Motor neuron (in vitro differentiated cells): ENCODE measurements around the gene CAMTA1. TPM values are rescaled to one million over a fixed set of nuclear protein-coding genes. Genes with fewer than 3 reads are reported as not detected.

Experiments used
- ATAC-seq, 8 experiments: fragments of 200-7000 bp; cut with Tn5 transposase; replicated peaks in 6 of 8; 2 replicates each; pipeline ENCODE4 v1.8.0; 2021; ENCODE audit warnings: mild to moderate bottlenecking in 8 of 8, moderate library complexity in 8 of 8
- H3K27ac ChIP-seq, 2 donors: fragments of 250-450 bp; sonication (Bioruptor Pico); 2 replicates each; pipeline ENCODE4 v1.9.0; 2021; ENCODE audit warnings: antibody characterized with exemption in 2 of 2, mild to moderate bottlenecking in 2 of 2, moderate library complexity in 1 of 2
- H3K4me1 ChIP-seq, 2 donors: fragments of 250-450 bp; sonication (Bioruptor Pico); replicated peaks in 1 of 2; 2 replicates each; pipeline ENCODE4 v1.6.1; 2021; ENCODE audit warnings: antibody characterized with exemption in 2 of 2, mild to moderate bottlenecking in 2 of 2, moderate library complexity in 1 of 2
- H3K4me3 ChIP-seq, 5 donors: fragments of 250-450 bp; sonication (Bioruptor Pico); 2 replicates each; pipeline ENCODE4 v1.9.0; 2021; ENCODE audit warnings: antibody characterized with exemption in 5 of 5, mild to moderate bottlenecking in 5 of 5, moderate library complexity in 4 of 5
- WGBS, 10 experiments: fragments of 450-650 bp; shearing (Covaris generic); methylation state at CpG; one replicate each; pipeline ENCODE4 v1.0.0; 2022; 5-methylcytosine and 5-hydroxymethylcytosine counted together
- in situ Hi-C, 9 experiments: fragments of 400-800 bp; cut with MboI; loops; one replicate each; pipeline ENCODE4 v1.15.0; 2021; ENCODE audit warnings: low sequenced_read_pairs in 9 of 9, low pct_unique_long_range_greater_than_20kb in 2 of 9; ENCODE audit not compliant: unreplicated experiment in 9 of 9
- total RNA-seq, 8 experiments: library from RNA; unstranded; fragments of 300-600 nt; gene quantifications; 2 replicates each; pipeline versions ENCODE4 v1.2.3 to v1.2.4, GENCODE V29; 2022

The CAMTA1 gene
- total RNA-seq, 8 experiments from 2014 or later: 38.5 to 145 (median 77.6) TPM

DNA sequence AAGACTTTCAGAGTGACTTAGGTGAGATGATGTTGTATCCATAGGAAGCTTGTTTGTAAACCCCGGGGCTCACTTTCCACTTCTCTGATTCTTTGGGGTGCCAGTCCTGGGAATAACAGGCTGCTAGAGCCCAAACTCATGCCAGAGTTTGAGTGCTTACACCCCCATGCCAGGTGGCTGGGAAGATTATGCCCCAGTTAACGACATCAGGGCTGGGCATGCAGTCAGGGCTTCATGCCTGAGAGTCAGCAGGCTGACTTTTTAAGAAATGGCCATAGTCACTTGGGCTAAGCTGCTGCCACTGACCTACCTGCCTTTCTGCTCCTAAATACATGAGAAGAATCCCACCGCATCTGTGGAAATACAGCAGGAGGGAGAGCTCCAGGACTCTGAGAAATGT, 560.3 kb downstream of the CAMTA1 start:
- in situ Hi-C loops: no loop called here
- WGBS, 10 experiments: 17 to 100% (median 73%) methylated on average over 1 to 3 of the region's 3 CpGs; no CpG with 5 or more reads in 2 of the 10 experiments
- Histone ChIP-seq H3K4me3 (no peak overlapping the region), H3K4me1 (no peaks in the 10 kb centered on the region), H3K27ac (no peak overlapping the region)
- ATAC-seq: no peak

DNA sequence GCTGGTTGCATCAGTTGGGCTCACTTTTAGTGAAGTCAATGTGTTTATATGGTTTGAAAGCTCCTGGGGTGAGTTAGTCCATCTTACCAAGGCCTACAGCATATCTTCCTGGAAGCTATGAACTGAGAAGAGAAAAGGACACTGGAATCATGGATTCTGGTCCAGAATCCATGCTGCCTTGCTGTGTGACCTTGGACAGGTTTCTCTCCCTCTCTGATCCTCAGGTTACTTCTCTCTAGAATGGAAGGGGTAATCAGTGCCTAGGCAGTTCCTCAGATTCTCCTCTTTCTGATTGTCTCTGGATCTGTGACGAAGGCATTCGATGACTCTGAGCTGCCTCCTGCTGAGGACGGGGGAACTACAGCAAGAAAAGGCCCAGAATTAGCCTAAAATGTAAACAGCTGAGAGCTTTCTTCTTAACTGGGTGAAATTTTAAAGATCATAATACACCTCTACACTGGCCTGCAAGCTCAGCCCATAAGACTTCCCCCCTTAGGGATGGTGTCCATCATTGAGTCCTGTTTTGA, 560.9 kb downstream of the CAMTA1 start:
- Histone ChIP-seq H3K4me3 (no peak overlapping the region), H3K4me1 (no peaks in the 10 kb centered on the region), H3K27ac (no peak overlapping the region)
- no peak for ATAC-seq
- WGBS, 10 experiments: 78 to 100% (median 92%) methylated on average over 1 to 3 of the region's 3 CpGs; no CpG with 5 or more reads in 3 of the 10 experiments
- in situ Hi-C loops: no loop called here

DNA sequence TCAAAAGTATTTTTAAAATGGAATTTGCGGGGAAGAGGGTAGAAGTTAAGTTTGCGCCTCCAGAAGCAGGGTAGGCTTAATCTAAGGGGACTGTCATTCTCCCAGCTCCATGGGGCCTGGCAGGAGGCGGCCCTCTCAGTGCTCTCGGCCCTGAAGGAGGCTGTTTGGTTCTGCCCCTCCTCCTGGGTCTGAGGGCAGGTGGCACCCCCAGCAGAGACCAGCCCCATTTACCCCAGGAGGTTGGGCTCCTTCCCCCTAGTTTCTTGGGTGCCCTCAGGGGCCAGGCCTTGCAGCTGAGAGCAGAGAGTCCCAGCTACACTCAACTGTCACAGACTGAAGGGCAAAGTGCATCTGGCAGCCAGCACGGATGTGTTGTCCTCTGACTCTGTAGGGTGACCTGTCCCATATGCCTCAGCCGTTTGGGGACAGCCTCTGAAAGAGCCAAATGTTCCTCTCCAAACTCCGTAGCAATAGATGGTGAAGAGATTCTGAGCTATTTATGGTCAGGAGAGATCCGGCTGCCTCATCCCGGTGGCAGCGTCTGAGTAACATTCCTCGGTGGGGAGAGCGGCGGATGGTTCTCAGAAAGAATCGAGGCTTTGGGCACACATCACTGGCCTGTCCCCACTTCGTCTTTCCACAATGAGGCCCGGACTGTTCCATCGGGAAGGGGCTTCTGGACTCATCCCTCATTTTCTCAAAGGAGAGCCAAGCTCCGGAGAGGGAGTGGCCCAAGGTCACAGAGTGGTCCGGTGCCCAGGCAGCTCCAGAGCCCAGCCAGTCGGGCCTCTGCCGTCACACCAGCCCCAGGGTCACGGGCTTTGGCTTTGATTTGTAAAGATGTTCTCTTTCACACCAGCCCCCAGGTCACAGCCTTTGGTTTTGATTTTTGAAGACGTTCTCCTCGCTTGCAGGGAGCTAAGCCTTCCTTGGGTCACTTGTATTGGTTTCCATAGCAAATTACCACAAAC, 561.6 kb downstream of the CAMTA1 start:
- in situ Hi-C loops: no loop called here
- no peak overlapping the region for H3K27ac ChIP-seq
- ATAC-seq: no peak
- WGBS, 10 experiments: 69 to 92% (median 80%) methylated on average over 2 to 16 of the region's 24 CpGs; no CpG with 5 or more reads in 3 of the 10 experiments
- H3K4me1 ChIP-seq: peaks cover 0 to 5% of the 10 kb centered on the region in 2 donors
- H3K4me3 ChIP-seq: no peak overlapping the region

DNA sequence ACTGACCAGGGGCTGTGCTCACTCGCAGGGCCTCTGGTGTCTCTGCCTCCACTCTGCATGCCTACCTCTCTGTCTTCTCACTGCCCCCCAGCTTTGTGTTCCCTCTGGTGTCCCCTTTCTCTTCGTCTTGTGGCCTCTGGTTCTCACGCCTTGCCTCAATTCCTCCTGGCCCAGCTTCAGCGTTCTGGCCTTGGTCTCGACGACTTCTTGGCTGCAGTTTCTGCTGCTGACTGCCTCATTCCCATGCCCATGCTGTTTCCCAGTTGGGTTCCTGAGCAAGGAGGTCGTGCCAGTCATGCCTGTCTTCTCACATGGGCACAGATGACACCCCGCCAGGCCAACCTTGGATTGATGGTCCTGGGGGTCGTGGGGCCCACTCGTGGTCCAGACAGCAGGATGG, 562.8 kb downstream of the CAMTA1 start:
- no peak overlapping the region for H3K27ac ChIP-seq
- peaks cover 0 to 11% of the 10 kb centered on the region in 2 donors for H3K4me1 ChIP-seq
- no peak overlapping the region for H3K4me3 ChIP-seq
- WGBS, 10 experiments: 13 to 83% (median 81%) methylated on average over 1 to 10 of the region's 10 CpGs; no CpG with 5 or more reads in 3 of the 10 experiments
- ATAC-seq: no peak
- in situ Hi-C loops: no loop called here

DNA sequence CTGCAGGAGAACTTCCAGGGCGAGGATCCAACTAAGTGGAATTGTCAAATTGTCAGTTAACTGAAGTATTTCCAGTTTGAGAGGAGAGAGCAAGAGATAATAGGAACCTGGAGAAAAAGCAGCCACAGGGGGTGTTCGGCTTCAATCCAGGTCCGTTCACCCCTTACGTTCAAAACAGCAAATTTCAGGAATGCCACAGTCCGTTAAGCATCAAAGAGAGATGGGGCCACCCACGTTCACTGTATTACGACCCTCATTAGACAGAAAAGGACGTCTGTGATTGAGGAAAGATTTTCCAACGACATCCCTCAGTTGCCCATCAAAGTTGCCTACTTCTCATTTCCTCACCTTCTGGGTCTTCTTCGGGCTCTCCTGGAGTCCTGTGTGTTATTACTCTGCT, 563.3 kb downstream of the CAMTA1 start:
- in situ Hi-C loops: no loop called here
- ATAC-seq: no peak
- 32 to 84% (median 73%) methylated on average over 3 to 10 of the region's 10 CpGs; no CpG with 5 or more reads in 2 of the 10 experiments for WGBS, 10 experiments
- Histone ChIP-seq H3K27ac (no peak overlapping the region), H3K4me1 (peaks cover 0 to 11% of the 10 kb centered on the region in 2 donors), H3K4me3 (no peak overlapping the region)

DNA sequence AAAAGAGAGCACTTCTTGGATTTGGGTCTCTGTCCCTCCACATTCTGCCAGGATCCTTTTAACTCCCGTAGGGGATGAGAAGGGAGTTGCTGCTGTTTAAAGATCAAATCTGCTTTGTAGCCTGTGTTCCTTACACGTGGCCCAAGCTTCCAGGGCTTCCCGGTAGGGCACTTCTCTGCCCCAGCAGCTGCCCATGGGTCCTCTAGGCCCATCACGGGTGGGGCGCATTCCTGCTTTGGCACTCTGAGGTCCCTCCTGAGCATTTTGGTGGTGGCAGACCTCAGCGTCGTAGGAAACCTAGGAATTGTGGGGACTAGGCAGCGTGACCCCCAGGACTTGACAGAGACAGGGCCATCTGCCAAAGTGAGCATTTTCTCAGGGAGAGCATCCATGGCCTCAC, 565.5 kb downstream of the CAMTA1 start:
- H3K27ac ChIP-seq: no peak overlapping the region
- ATAC-seq: no peak

DNA sequence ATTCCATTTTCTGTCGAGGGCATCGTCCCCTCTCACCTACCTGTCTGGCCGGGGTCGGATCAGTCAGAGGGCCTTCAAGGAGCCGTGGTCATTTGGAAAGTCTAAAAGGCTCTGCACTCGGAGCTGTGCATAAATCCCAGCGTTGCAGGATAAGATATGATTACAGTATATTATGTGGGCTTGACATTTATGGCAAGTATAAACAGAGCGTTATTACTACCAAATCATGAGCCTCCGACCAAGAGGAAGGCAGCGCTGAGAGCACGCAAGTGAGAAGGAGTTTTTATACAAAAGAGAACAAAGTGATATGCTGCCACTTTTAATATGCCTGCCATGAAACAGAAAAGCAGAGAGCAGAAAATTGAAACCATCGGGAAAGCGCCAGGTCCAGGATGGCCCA, 566.4 kb downstream of the CAMTA1 start:
- in situ Hi-C loops: no loop called here
- 50 to 95% (median 74%) methylated on average over 3 to 13 of the region's 13 CpGs; no CpG with 5 or more reads in 1 of the 10 experiments for WGBS, 10 experiments
- peak in 2 of 8 experiments; percentile 28 to 67 for ATAC-seq

More for the DNA sequence above, 565.5 kb downstream of the CAMTA1 start:
- in situ Hi-C loops: no loop called here
- no peak overlapping the region for H3K4me3 ChIP-seq
- 60 to 89% (median 81%) methylated on average over 1 to 6 of the region's 8 CpGs; no CpG with 5 or more reads in 3 of the 10 experiments for WGBS, 10 experiments
- H3K4me1 ChIP-seq: peaks cover 0 to 11% of the 10 kb centered on the region in 2 donors

DNA sequence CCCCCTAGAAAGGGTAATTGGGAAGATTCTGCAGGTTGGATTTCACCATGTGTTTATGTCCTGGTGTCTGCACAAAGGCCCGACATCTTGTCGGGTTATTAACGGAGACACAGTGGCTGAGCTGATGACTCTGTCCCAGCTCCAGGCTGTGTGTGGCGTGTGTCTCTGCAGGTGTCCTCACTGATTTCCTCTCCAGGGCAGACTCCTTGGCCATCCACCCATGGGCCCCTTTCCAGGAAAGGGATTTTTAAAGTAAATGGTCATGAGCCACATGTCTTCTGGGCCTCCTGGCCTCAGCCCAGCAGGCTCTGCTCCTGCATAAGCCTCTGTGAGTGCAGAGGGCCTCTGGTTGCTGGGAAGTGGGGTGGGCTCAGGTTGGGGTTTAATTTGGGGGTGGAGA, 567.1 kb downstream of the CAMTA1 start:
- WGBS, 10 experiments: 40 to 100% (median 93%) methylated on average over 1 to 4 of the region's 4 CpGs; no CpG with 5 or more reads in 4 of the 10 experiments
- Histone ChIP-seq H3K27ac (peak overlapping the region in 1 of 2 donors; percentile 10), H3K4me3 (no peak overlapping the region), H3K4me1 (peaks cover 0 to 11% of the 10 kb centered on the region in 2 donors)
- in situ Hi-C loops: no loop called here
- ATAC-seq: no peak

More for the DNA sequence above, 566.4 kb downstream of the CAMTA1 start:
- Histone ChIP-seq H3K4me1 (peaks cover 0 to 11% of the 10 kb centered on the region in 2 donors), H3K27ac (peak overlapping the region in 1 of 2 donors; percentile 10), H3K4me3 (no peak overlapping the region)

DNA sequence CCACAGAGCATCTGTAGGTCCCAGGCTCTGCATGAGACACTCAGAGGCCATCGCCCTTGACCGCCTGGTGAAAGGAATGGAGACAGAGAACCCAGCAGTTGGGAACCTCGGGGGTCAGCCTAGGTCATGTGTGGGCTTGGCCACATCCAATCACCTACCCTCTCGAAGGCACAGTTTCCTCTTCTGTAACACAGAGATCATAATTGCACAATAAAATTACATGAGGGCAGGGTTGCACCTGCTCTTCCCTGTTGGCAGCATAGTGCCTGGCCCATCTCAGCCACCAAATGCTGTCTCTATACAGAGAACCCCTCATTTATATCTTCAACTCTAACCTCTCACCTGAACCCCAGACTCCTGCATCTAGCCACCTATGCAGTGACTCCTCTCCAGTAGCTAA, 567.7 kb downstream of the CAMTA1 start:
- no peak overlapping the region for H3K27ac ChIP-seq
- in situ Hi-C loops: no loop called here
- ATAC-seq: no peak
- peaks cover 0 to 14% of the 10 kb centered on the region in 2 donors for H3K4me1 ChIP-seq
- WGBS, 10 experiments: 80 to 100% (median 80%) methylated on average over 1 to 2 of the region's 4 CpGs; no CpG with 5 or more reads in 5 of the 10 experiments
- H3K4me3 ChIP-seq: no peak overlapping the region

DNA sequence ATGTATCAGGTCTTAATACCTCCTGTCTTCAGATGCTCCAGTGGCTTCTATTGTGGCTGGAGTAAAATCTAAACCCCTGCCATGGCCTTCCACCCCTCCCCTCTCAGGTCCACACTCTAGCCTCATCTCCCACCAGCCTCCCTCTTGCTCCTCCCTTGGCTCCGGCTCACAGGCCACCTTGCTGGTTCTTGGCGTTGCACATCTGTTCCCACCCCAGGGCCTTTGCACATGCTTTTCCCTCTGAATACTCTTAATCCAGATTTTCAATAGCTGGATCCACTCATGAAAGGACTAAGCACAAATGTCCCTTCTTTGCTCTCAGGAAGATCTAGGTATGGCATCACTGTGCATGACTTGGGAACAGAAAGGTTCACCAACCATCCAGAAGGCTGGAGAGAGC, 570.4 kb downstream of the CAMTA1 start:
- Histone ChIP-seq H3K4me3 (no peak overlapping the region), H3K27ac (no peak overlapping the region), H3K4me1 (peaks cover 0 to 26% of the 10 kb centered on the region in 2 donors)
- 50 to 100% (median 93%) methylated on average over 1 to 2 of the region's 2 CpGs; no CpG with 5 or more reads in 5 of the 10 experiments for WGBS, 10 experiments
- in situ Hi-C loops: no loop called here
- ATAC-seq: no peak

DNA sequence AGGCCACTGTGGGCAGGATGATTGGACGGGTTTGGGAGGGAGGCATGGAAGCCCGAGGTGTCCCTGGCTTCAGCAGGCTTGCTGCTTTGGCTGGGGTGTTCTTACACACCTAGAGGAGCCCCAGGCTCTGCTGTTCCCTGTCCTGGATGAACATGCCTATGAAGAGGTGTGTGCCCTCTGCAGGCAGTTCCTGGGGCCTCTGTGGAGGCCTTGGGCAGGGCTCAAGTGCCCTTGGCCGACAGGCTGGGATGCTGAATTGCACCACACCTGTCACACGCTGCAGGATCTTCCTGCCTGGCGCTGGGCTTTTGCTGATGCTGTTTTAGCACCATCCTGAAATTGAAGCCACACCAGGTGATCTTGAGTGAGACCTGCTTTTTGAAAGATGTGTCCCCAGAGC, 570.8 kb downstream of the CAMTA1 start:
- no peak for ATAC-seq
- in situ Hi-C loops: no loop called here

DNA sequence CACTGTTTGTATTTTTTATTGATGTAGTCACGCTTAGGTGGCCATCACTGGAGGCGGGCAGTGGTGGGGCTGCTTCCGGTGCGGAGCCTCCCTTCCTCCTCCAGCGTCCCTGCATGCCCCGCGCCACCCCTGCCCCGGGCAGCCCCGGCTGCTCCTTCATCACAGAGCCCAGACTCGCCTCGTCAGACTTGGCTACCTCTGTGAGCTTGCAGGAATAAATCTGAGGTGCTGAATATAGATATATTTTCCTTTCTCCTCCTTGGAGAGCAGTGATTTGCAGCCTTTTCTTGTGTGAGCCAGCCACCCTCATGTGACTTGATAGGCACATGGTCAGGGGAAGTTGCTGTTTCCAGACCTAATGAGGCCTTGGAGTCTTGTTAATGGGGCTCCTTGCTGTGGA, 573.2 kb downstream of the CAMTA1 start:
- peaks cover 0 to 14% of the 10 kb centered on the region in 2 donors for H3K4me1 ChIP-seq
- peak in 5 of 8 experiments; percentile 49 to 82 (median 53) for ATAC-seq
- no peak overlapping the region for H3K4me3 ChIP-seq
- no peak overlapping the region for H3K27ac ChIP-seq
- in situ Hi-C loops: no loop called here
- 42 to 100% (median 80%) methylated on average over 1 to 11 of the region's 11 CpGs; no CpG with 5 or more reads in 2 of the 10 experiments for WGBS, 10 experiments

More for the DNA sequence above, 570.8 kb downstream of the CAMTA1 start:
- Histone ChIP-seq H3K27ac (no peak overlapping the region), H3K4me1 (peaks cover 0 to 26% of the 10 kb centered on the region in 2 donors), H3K4me3 (no peak overlapping the region)
- 20 to 100% (median 84%) methylated on average over 1 to 5 of the region's 5 CpGs; no CpG with 5 or more reads in 4 of the 10 experiments for WGBS, 10 experiments

DNA sequence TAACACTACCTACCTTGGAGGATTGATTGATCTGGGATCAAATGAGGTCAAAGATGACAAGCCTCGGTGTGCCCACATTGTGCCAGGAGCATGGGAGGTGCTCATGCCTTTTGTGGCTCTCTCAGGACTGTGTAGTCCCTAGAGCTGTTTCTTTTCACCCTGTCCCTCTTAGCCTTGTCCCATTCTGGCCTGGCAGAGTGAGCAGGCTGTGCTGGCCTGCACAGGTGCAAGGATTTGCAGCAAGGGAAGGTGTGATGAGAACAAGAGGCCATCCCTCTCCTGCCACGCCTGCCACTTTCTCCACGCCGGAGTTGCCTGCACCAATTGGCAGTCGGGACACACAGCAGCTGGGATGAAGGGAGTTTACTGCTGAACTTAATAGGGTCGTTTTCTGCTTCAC, 575.3 kb downstream of the CAMTA1 start:
- 0 to 100% (median 64%) methylated on average over 1 to 6 of the region's 6 CpGs; no CpG with 5 or more reads in 2 of the 10 experiments for WGBS, 10 experiments
- ATAC-seq: no peak
- H3K27ac ChIP-seq: no peak overlapping the region
- H3K4me1 ChIP-seq: peaks cover 0 to 14% of the 10 kb centered on the region in 2 donors
- no peak overlapping the region for H3K4me3 ChIP-seq
- in situ Hi-C loops: no loop called here
